ENCODE results near the gene GDF11. TPM values are rescaled to one million over a fixed set of nuclear protein-coding genes. Genes with fewer than 3 reads are reported as not detected.

GDF11 gene
- total RNA-seq, 4 donors from 2014 or later = 0.77 to 17.1 (median 5.0) TPM

- no peaks in the 10 kb centered on the region for H3K27me3 ChIP-seq
- no peaks in the 10 kb centered on the region for H3K4me1 ChIP-seq
- DNase-seq = no peak
- H3K27ac ChIP-seq = no peak overlapping the region
- intact Hi-C loops (cut with DNase I; ENCODE audit: low total_unique reads) = no loop called here
- no peaks in the 10 kb centered on the region for H3K9me3 ChIP-seq
- H3K4me3 ChIP-seq = no peak overlapping the region
- TF ChIP-seq CTCF (IDR thresholded peaks at IDR 0.05) (no peak), POLR2A (IDR thresholded peaks at IDR 0.05) (no peak)
- H3K36me3 ChIP-seq = no peaks in the 10 kb centered on the region
Observed at GRCh38 chr12:55795950-55796349, 53.0 kb downstream of the GDF11 start.

DNA sequence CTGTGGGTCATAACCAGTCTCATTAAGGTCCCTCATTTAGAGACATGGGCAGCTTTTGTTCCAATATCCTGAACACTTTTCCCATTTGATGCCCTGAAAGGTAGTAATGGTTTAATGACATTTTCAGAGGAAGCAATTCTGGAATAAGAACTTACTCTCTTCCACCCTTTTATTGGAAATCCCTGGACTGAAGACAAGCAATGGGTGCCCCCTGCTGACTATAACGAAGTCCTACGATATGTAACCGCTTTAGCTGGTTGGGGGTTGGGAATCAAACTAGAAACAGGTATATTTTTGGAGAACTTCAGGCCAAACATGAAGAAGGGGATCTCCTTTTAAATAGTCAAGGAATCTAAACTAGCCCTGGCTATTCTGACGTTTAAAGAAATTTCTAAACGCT, 54.1 kb downstream of the GDF11 start:
- intact Hi-C loops (cut with DNase I; ENCODE audit: low total_unique reads) = no loop called here
- no peaks in the 10 kb centered on the region for H3K36me3 ChIP-seq
- H3K4me3 ChIP-seq = no peak overlapping the region
- peak in 1 of 2 donors; percentile 38 for DNase-seq
- no peaks in the 10 kb centered on the region for H3K4me1 ChIP-seq
- H3K27me3 ChIP-seq = no peaks in the 10 kb centered on the region
- H3K27ac ChIP-seq = no peak overlapping the region
- no peaks in the 10 kb centered on the region for H3K9me3 ChIP-seq
- TF ChIP-seq POLR2A (IDR thresholded peaks at IDR 0.05) = no peak
- peak; percentile 35 to 59 (median 48) for TF ChIP-seq CTCF (IDR thresholded peaks at IDR 0.05)

DNA sequence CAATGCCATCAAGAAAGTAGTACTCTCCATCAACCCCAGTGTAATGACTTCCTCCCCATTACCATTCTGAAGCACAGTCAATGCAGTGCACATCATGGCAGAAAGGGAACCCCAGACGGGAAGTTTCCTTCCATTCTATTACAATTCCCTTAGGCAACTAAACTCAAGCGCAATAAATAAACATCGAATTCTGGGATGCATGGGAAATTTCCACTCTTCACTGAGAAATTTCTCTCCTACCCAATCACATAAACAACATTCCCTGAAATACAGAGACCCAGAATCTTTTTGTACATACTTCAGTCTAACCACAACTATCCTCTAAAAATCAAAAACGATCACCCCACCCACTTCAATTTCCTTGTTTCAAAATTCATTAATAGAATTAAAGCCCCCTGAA, 54.6 kb downstream of the GDF11 start:
- Histone ChIP-seq H3K9me3 (no peaks in the 10 kb centered on the region), H3K27me3 (no peaks in the 10 kb centered on the region), H3K4me1 (no peaks in the 10 kb centered on the region), H3K36me3 (no peaks in the 10 kb centered on the region), H3K27ac (no peak overlapping the region), H3K4me3 (no peak overlapping the region)
- TF ChIP-seq CTCF (IDR thresholded peaks at IDR 0.05) (no peak), POLR2A (IDR thresholded peaks at IDR 0.05) (no peak)
- no peak for DNase-seq
- intact Hi-C loops (cut with DNase I; ENCODE audit: low total_unique reads) = no loop called here

Small RNA genes within 50 kb of the gene (small RNA-seq; reads per million reads assigned to genes)
- gene AC009779.1 (not detected), gene RF00017 (not detected)

Other genes starting within 250 kb of the GDF11 start
- not detected for gene OR6C4, start 193.5 kb upstream of the GDF11 start, total RNA-seq
- gene OR2AP1, start 170.7 kb upstream of the GDF11 start, total RNA-seq = not detected
- gene OR10P1, start 106.2 kb upstream of the GDF11 start, total RNA-seq = not detected
- 100 to 1,000 TPM in 1 of 4 donors, 10 to 100 TPM in 2, 1 to 10 TPM in 1; 6.8 to 167 (median 29.4) TPM for gene ITGA7, start 35.2 kb upstream of the GDF11 start, total RNA-seq
- 100 to 1,000 TPM in 3 of 4 donors, 10 to 100 TPM in 1; 53.6 to 238 (median 140) TPM for gene BLOC1S1, start 27.1 kb upstream of the GDF11 start, total RNA-seq
- gene RDH5, start 22.7 kb upstream of the GDF11 start, total RNA-seq = 10 to 100 TPM in 2 of 4 donors, 1 to 10 TPM in 2; 4.1 to 16.8 (median 9.7) TPM
- gene CD63, start 14.1 kb upstream of the GDF11 start, total RNA-seq = 100 to 1,000 TPM; 417 to 911 (median 637) TPM
- gene SARNP, start 74.6 kb downstream of the GDF11 start, total RNA-seq = 100 to 1,000 TPM in 1 of 4 donors, 10 to 100 TPM in 3; 45.9 to 106 (median 66.6) TPM
- 10 to 100 TPM in 1 of 4 donors, 1 to 10 TPM in 3; 1.3 to 38.6 (median 7.5) TPM for gene ORMDL2, start 74.9 kb downstream of the GDF11 start, total RNA-seq
- gene DNAJC14, start 86.5 kb downstream of the GDF11 start, total RNA-seq = 100 to 1,000 TPM in 1 of 4 donors, 10 to 100 TPM in 2, 1 to 10 TPM in 1; 4.1 to 100 (median 40.2) TPM
- gene MMP19, start 99.8 kb downstream of the GDF11 start, total RNA-seq = 10 to 100 TPM in 2 of 4 donors, 1 to 10 TPM in 2; 5.6 to 36.6 (median 11.4) TPM
- gene PYM1, start 184.8 kb downstream of the GDF11 start, total RNA-seq = 10 to 100 TPM in 3 of 4 donors, 1 to 10 TPM in 1; 8.2 to 26.8 (median 21.9) TPM
- 100 to 1,000 TPM in 1 of 4 donors, 10 to 100 TPM in 3; 24.0 to 183 (median 55.1) TPM for gene DGKA, start 188.0 kb downstream of the GDF11 start, total RNA-seq
- 1 to 10 TPM in 2 of 4 donors, under 1 TPM in 1, not detected in 1; 0.26 to 3.6 (median 2.9) TPM for gene PMEL, start 222.9 kb downstream of the GDF11 start, total RNA-seq
- gene CDK2, start 223.7 kb downstream of the GDF11 start, total RNA-seq = 10 to 100 TPM; 19.0 to 35.6 (median 28.7) TPM
- gene RAB5B, start 231.0 kb downstream of the GDF11 start, total RNA-seq = 100 to 1,000 TPM in 1 of 4 donors, 10 to 100 TPM in 3; 49.4 to 128 (median 67.2) TPM

All from uterus (tissue), 4 donors.